ENCODE data around the gene TBX21. TPM values are rescaled to one million over a fixed set of nuclear protein-coding genes. Genes with fewer than 3 reads are reported as not detected.
"Not testable (repeated sequence)": the region's sequence is repeated elsewhere in the genome, so short reads cannot be mapped to it uniquely, and the experiment has no call there.

Gene TBX21
- total RNA-seq, 4 donors from 2014 or later: 0.80 TPM; not detected in 3

GRCh38 chr17:47760409-47761140, 27.5 kb downstream of the TBX21 start:
- peaks cover 6% of the 10 kb centered on the region for H3K27me3 ChIP-seq
- H3K36me3 ChIP-seq: no peaks in the 10 kb centered on the region
- no peaks in the 10 kb centered on the region for H3K4me1 ChIP-seq
- no peak overlapping the region for H3K27ac ChIP-seq
- TF ChIP-seq EP300 (IDR thresholded peaks at IDR 0.05) (no peak), POLR2AphosphoS5 (IDR thresholded peaks at IDR 0.05) (no peak), POLR2A (IDR thresholded peaks at IDR 0.05) (no peak), CTCF (IDR thresholded peaks at IDR 0.05) (no peak)
- WGBS: 82% methylated on average over 5 of the region's 5 CpGs
- DNase-seq (ENCODE audit: low spot score in 2 of 2): no peak
- no peak overlapping the region for H3K4me3 ChIP-seq
- H3K9me3 ChIP-seq: peaks cover 10% of the 10 kb centered on the region

- no peak for TF ChIP-seq CTCF (IDR thresholded peaks at IDR 0.05)
- no peak for TF ChIP-seq POLR2AphosphoS5 (IDR thresholded peaks at IDR 0.05)
- TF ChIP-seq EP300 (IDR thresholded peaks at IDR 0.05): no peak
- no peak for TF ChIP-seq POLR2A (IDR thresholded peaks at IDR 0.05)
- Histone ChIP-seq H3K9me3 (peaks cover 10% of the 10 kb centered on the region), H3K27me3 (no peaks in the 10 kb centered on the region), H3K4me3 (no peak overlapping the region), H3K27ac (no peak overlapping the region), H3K36me3 (no peaks in the 10 kb centered on the region), H3K4me1 (no peaks in the 10 kb centered on the region)
- WGBS: 85% methylated on average over 2 of the region's 2 CpGs
- DNase-seq (ENCODE audit: low spot score in 2 of 2): no peak
Observed at GRCh38 chr17:47762728-47763127, 29.7 kb downstream of the TBX21 start.

GRCh38 chr17:47763913-47764582, 31.0 kb downstream of the TBX21 start:
- WGBS: 78% methylated on average over 3 of the region's 3 CpGs
- no peaks in the 10 kb centered on the region for H3K4me1 ChIP-seq
- H3K36me3 ChIP-seq: no peaks in the 10 kb centered on the region
- H3K9me3 ChIP-seq: peaks cover 10% of the 10 kb centered on the region
- no peak for DNase-seq (ENCODE audit: low spot score in 2 of 2)
- TF ChIP-seq EP300 (IDR thresholded peaks at IDR 0.05): no peak
- no peak for TF ChIP-seq CTCF (IDR thresholded peaks at IDR 0.05)
- no peak for TF ChIP-seq POLR2AphosphoS5 (IDR thresholded peaks at IDR 0.05)
- no peak for TF ChIP-seq POLR2A (IDR thresholded peaks at IDR 0.05)
- no peak overlapping the region for H3K27ac ChIP-seq
- no peaks in the 10 kb centered on the region for H3K27me3 ChIP-seq
- H3K4me3 ChIP-seq: no peak overlapping the region

- H3K4me3 ChIP-seq; H3K9me3 ChIP-seq; H3K27ac ChIP-seq; H3K4me1 ChIP-seq; DNase-seq (ENCODE audit: low spot score in 2 of 2); H3K36me3 ChIP-seq: not testable (repeated sequence)
- peaks cover 52% of the 10 kb centered on the region for H3K27me3 ChIP-seq
- WGBS: 85% methylated on average over 9 of the region's 9 CpGs
Observed at GRCh38 chr17:47773649-47774048, 40.6 kb downstream of the TBX21 start.

GRCh38 chr17:47774331-47774730, 41.3 kb downstream of the TBX21 start:
- H3K9me3 ChIP-seq: no peaks in the 10 kb centered on the region
- no peak overlapping the region for H3K4me3 ChIP-seq
- no peaks in the 10 kb centered on the region for H3K36me3 ChIP-seq
- 76% methylated on average over 4 of the region's 4 CpGs for WGBS
- H3K4me1 ChIP-seq: no peaks in the 10 kb centered on the region
- no peak for DNase-seq (ENCODE audit: low spot score in 2 of 2)
- no peak overlapping the region for H3K27ac ChIP-seq
- TF ChIP-seq POLR2A (IDR thresholded peaks at IDR 0.05) (no peak), EP300 (IDR thresholded peaks at IDR 0.05) (no peak), CTCF (IDR thresholded peaks at IDR 0.05) (no peak)
- peaks cover 53% of the 10 kb centered on the region for H3K27me3 ChIP-seq

Measured in suprapubic skin (tissue), 4 donors.